Fibroblast of lung (primary cell): Measurements from ENCODE around the gene PCDHA1.

Source experiments
- EZH2 ChIP-seq: IDR thresholded peaks from 2 replicates; pipeline ENCODE4 v1.5.1; 2012; ENCODE audit warnings: low read length, control low read depth, mild to moderate bottlenecking; ENCODE audit errors: missing control alignments
- TF ChIP-seq, protein P1 (sequence below), 2 donors: IDR thresholded peaks in 1 of 2; conservative IDR thresholded peaks in 1 of 2; 1 replicate in 1 of 2; 2 replicates in 1 of 2; pipeline ENCODE4 v1.5.1; 2011 to 2012; ENCODE audit warnings: low read length in 2 of 2, control low read depth in 1 of 2, inconsistent platforms in 1 of 2, low read depth in 1 of 2, mild to moderate bottlenecking in 1 of 2

DNA sequence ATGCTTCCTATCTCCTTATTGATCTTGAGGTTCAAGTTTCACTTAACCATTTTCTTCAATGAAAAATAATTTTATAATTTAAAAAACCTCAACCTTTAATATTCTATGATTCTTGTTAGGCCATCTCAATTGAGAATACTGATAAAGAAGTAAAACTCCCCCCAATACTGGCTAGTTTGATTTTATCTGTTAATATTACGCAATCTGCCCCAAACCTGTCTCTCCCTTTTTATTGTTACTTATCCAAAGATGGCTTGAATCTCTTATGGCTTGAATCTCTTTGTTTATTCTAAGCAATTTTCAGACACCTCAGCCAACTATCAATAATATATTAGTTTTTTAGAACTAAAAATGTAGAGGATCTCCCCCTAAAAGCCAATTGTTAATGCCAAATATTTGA, 176.2 kb downstream of the PCDHA1 start:
- TF ChIP-seq, protein P1, sequence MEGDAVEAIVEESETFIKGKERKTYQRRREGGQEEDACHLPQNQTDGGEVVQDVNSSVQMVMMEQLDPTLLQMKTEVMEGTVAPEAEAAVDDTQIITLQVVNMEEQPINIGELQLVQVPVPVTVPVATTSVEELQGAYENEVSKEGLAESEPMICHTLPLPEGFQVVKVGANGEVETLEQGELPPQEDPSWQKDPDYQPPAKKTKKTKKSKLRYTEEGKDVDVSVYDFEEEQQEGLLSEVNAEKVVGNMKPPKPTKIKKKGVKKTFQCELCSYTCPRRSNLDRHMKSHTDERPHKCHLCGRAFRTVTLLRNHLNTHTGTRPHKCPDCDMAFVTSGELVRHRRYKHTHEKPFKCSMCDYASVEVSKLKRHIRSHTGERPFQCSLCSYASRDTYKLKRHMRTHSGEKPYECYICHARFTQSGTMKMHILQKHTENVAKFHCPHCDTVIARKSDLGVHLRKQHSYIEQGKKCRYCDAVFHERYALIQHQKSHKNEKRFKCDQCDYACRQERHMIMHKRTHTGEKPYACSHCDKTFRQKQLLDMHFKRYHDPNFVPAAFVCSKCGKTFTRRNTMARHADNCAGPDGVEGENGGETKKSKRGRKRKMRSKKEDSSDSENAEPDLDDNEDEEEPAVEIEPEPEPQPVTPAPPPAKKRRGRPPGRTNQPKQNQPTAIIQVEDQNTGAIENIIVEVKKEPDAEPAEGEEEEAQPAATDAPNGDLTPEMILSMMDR (conservative IDR thresholded peaks at IDR 0.05 in 1 of 2, IDR thresholded peaks at IDR 0.05 in 1 of 2; ENCODE audit: low read depth in 1 of 2, low read length in 2 of 2): no peak
- TF ChIP-seq EZH2: no peak
